GM23338 (cell line): ENCODE results near the gene C1RL. TPM values are rescaled to one million over a fixed set of nuclear protein-coding genes. Genes with fewer than 3 reads are reported as not detected.

ENCODE experiments used
- ATAC-seq: fragments of 200-7000 bp; cut with Tn5 transposase; 3 replicates; pipeline ENCODE4 v1.9.1; 2020
- DNase-seq: peaks from one replicate; pipeline ENCODE4 v3.0.0-alpha.2; 2015; ENCODE audit warnings: low spot score
- H2AFZ ChIP-seq: fragments of 200-600 bp; sonication (generic); 2 replicates; pipeline ENCODE4 v1.8.0; 2016; ENCODE audit warnings: antibody characterized with exemption, mild to moderate bottlenecking, moderate library complexity
- H3F3A ChIP-seq: fragments of 200-600 bp; sonication (generic); replicated peaks from 2 replicates; pipeline ENCODE4 v1.8.0; 2017; ENCODE audit warnings: antibody characterized with exemption, mixed run types, low read depth
- H3K27ac ChIP-seq: fragments of 200-600 bp; sonication (generic); 2 replicates; pipeline ENCODE4 v1.6.1; 2016; ENCODE audit warnings: low read depth
- H3K27me3 ChIP-seq: fragments of 200-600 bp; sonication (generic); 2 replicates; pipeline ENCODE4 v1.8.0; 2016; ENCODE audit warnings: mild to moderate bottlenecking, mixed run types, moderate library complexity; ENCODE audit not compliant: insufficient read depth
- H3K36me3 ChIP-seq: fragments of 200-600 bp; sonication (generic); 2 replicates; pipeline ENCODE4 v1.8.0; 2016; ENCODE audit warnings: mild to moderate bottlenecking; ENCODE audit not compliant: insufficient read depth
- H3K4me1 ChIP-seq: fragments of 200-600 bp; sonication (generic); 2 replicates; pipeline ENCODE4 v1.8.0; 2016; ENCODE audit warnings: mild to moderate bottlenecking, moderate library complexity; ENCODE audit not compliant: insufficient read depth
- H3K4me2 ChIP-seq: fragments of 200-600 bp; sonication (generic); 2 replicates; pipeline ENCODE4 v1.7.1; 2017; ENCODE audit warnings: mixed run types
- H3K4me3 ChIP-seq: fragments of 200-600 bp; sonication (generic); 2 replicates; pipeline ENCODE4 v1.6.1; 2016; ENCODE audit warnings: mixed run types
- H3K79me2 ChIP-seq: fragments of 200-600 bp; sonication (generic); replicated peaks from 2 replicates; pipeline ENCODE4 v1.8.0; 2017; ENCODE audit warnings: mild to moderate bottlenecking; ENCODE audit not compliant: insufficient read depth
- H3K9me2 ChIP-seq: fragments of 200-600 bp; sonication (generic); 2 replicates; pipeline ENCODE4 v1.8.0; 2017; ENCODE audit not compliant: insufficient read depth
- H4K20me1 ChIP-seq: fragments of 200-600 bp; sonication (generic); replicated peaks from 2 replicates; pipeline ENCODE4 v1.8.0; 2017; ENCODE audit warnings: mild to moderate bottlenecking; ENCODE audit not compliant: insufficient read depth
- H3K27ac Mint-ChIP-seq: 2 replicates; pipeline ENCODE4 v1.8.0; 2020; ENCODE audit warnings: inconsistent platforms, mild to moderate bottlenecking, moderate library complexity, mixed read lengths
- H3K27me3 Mint-ChIP-seq: 3 replicates; pipeline ENCODE4 v1.8.0; 2022; ENCODE audit warnings: low read depth, mild to moderate bottlenecking, moderate library complexity, mixed read lengths, inconsistent platforms; ENCODE audit not compliant: insufficient read depth, poor library complexity
- H3K36me3 Mint-ChIP-seq: 3 replicates; pipeline ENCODE4 v1.8.0; 2021; ENCODE audit warnings: low read depth, mild to moderate bottlenecking, inconsistent platforms, moderate library complexity, mixed read lengths
- H3K4me1 Mint-ChIP-seq: 3 replicates; pipeline ENCODE4 v1.8.0; 2020; ENCODE audit warnings: mild to moderate bottlenecking, inconsistent platforms, mixed read lengths
- H3K4me3 Mint-ChIP-seq: 3 replicates; pipeline ENCODE4 v1.8.0; 2021; ENCODE audit warnings: moderate library complexity, mild to moderate bottlenecking, inconsistent platforms, mixed read lengths
- H3K9me3 Mint-ChIP-seq: 3 replicates; pipeline ENCODE4 v1.8.0; 2020; ENCODE audit warnings: moderate library complexity, mild to moderate bottlenecking, inconsistent platforms, mixed read lengths
- EZH2 ChIP-seq: fragments of 200-600 bp; sonication (generic); IDR thresholded peaks from one replicate; pipeline ENCODE4 v1.8.0; 2017; ENCODE audit warnings: antibody characterized with exemption, mild to moderate bottlenecking, low read depth; ENCODE audit not compliant: unreplicated experiment
- EZH2phosphoT487 ChIP-seq: fragments of 200-600 bp; sonication (generic); IDR thresholded peaks from one replicate; pipeline ENCODE4 v1.8.1; 2018; ENCODE audit warnings: antibody characterized with exemption; ENCODE audit not compliant: unreplicated experiment
- JUNB ChIP-seq: IDR thresholded peaks from one replicate; pipeline ENCODE4 v1.6.1; 2016; ENCODE audit warnings: antibody characterized with exemption; ENCODE audit not compliant: unreplicated experiment
- ZNF114 ChIP-seq: fragments of 250-450 bp; sonication (Bioruptor Pico); IDR thresholded peaks from 2 replicates; pipeline ENCODE4 v1.5.0; 2020; ENCODE audit warnings: mild to moderate bottlenecking, moderate library complexity
- polyA plus RNA-seq: library from polyadenylated mRNA; unstranded; fragments of >200 nt; fragmentation: Nextera tagmentation; extraction: Ambion mirVana; gene quantifications from 2 replicates; pipeline ENCODE4 v1.2.1, GENCODE V29; 2016
- total RNA-seq: library from RNA; depleted of rRNA; stranded (reverse); fragments of >200 nt; shearing (Covaris generic); gene quantifications from 2 replicates; pipeline ENCODE4 v1.2.3, GENCODE V29; 2014
- TF ChIP-seq, protein P1 (sequence below), 2 experiments: fragments of 200-600 bp in 1 of 2; sonication (generic) in 1 of 2; conservative IDR thresholded peaks; 2 replicates each; pipeline versions ENCODE4 v1.5.1 to v1.6.1; 2016 to 2017; ENCODE audit warnings: antibody characterized with exemption in 2 of 2, low read depth in 2 of 2, mild to moderate bottlenecking in 2 of 2, moderate library complexity in 1 of 2
- TF ChIP-seq, protein P2 (sequence below): IDR thresholded peaks from one replicate; pipeline ENCODE4 v1.6.1; 2018; ENCODE audit warnings: antibody characterized with exemption; ENCODE audit not compliant: unreplicated experiment
- TF ChIP-seq, protein P3 (sequence below): fragments of 250-450 bp; sonication (Bioruptor Pico); IDR thresholded peaks from 2 replicates; pipeline ENCODE4 v1.5.0; 2020; ENCODE audit warnings: mild to moderate bottlenecking, moderate library complexity

The C1RL gene
- total and polyA plus RNA-seq, 2 experiments from 2014 or later = 7.3 to 8.8 TPM

DNA sequence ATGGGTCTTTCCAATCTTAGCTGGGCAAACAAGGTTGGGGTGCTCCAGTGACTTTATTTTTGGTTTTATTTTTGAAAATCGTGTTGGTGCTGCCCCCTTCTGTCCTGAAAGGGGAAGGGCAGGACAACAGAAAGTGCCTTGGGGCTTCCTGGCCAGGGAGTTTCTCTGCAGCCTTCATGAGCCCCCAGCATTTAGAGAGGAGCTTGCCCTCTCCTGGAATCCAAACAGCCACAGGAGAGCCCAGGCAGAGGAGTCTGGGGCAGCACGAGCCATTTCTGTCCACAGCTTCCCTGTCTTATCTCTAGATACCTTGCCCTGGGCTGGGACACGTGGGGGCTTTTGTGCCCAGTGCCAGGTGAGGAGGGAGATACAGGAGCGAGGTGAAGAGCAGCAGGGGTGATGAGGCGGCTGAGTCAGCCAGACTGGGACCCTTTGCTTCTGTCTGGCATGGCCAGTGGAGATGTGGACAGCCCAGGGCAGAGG is 4.4 kb upstream of the C1RL start:
- H2AFZ ChIP-seq = no peak overlapping the region
- Mint-ChIP-seq H3K4me1 (peaks cover 9% of the 10 kb centered on the region), H3K4me3 (no peak overlapping the region), H3K9me3 (no peaks in the 10 kb centered on the region), H3K27me3 (peaks cover 12% of the 10 kb centered on the region), H3K27ac (no peak overlapping the region), H3K36me3 (no peaks in the 10 kb centered on the region)
- H3K27ac ChIP-seq = no peak overlapping the region
- H3F3A ChIP-seq = no peaks in the 10 kb centered on the region
- H3K27me3 ChIP-seq = no peaks in the 10 kb centered on the region
- peaks cover 6% of the 10 kb centered on the region for H3K4me1 ChIP-seq
- H4K20me1 ChIP-seq = no peaks in the 10 kb centered on the region
- H3K79me2 ChIP-seq = no peaks in the 10 kb centered on the region
- no peaks in the 10 kb centered on the region for H3K9me2 ChIP-seq
- peak; percentile 64 for DNase-seq
- TF ChIP-seq, protein P1, sequence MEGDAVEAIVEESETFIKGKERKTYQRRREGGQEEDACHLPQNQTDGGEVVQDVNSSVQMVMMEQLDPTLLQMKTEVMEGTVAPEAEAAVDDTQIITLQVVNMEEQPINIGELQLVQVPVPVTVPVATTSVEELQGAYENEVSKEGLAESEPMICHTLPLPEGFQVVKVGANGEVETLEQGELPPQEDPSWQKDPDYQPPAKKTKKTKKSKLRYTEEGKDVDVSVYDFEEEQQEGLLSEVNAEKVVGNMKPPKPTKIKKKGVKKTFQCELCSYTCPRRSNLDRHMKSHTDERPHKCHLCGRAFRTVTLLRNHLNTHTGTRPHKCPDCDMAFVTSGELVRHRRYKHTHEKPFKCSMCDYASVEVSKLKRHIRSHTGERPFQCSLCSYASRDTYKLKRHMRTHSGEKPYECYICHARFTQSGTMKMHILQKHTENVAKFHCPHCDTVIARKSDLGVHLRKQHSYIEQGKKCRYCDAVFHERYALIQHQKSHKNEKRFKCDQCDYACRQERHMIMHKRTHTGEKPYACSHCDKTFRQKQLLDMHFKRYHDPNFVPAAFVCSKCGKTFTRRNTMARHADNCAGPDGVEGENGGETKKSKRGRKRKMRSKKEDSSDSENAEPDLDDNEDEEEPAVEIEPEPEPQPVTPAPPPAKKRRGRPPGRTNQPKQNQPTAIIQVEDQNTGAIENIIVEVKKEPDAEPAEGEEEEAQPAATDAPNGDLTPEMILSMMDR (conservative IDR thresholded peaks at IDR 0.05; ENCODE audit: low read depth in 2 of 2) = peak; percentile 78 to 83
- no peak for TF ChIP-seq EZH2phosphoT487
- ATAC-seq = peak; percentile 14; the same call in 2 of the 3 replicates
- H3K4me3 ChIP-seq = no peak overlapping the region
- H3K36me3 ChIP-seq = no peaks in the 10 kb centered on the region
- H3K4me2 ChIP-seq = no peak overlapping the region

DNA sequence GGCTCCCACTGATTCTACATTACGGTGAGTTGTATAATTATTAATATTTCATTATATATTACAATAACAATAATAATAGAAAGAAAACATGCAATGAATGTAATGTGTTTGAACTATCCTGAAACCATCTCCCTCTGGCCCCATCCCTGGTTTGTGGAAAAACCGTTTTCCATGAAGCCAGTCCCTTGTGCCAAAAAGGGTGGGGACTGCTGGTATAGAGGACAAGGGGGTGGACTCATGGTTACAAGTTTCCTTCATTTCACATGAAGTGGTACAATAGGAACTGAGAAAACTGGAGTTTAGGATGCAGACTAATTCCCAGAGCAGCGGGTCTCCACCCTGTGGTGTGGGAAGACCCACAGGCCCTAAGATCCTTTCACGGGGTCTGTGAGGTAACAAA is 3.0 kb upstream of the C1RL start:
- no peak for DNase-seq
- Mint-ChIP-seq H3K36me3 (peaks cover 6% of the 10 kb centered on the region; the same call in 2 of the 3 replicates), H3K27me3 (peaks cover 20% of the 10 kb centered on the region), H3K27ac (no peak overlapping the region), H3K9me3 (peaks cover 3% of the 10 kb centered on the region; the same call in 1 of the 3 replicates), H3K4me3 (no peak overlapping the region), H3K4me1 (peaks cover 16% of the 10 kb centered on the region)
- H3K27me3 ChIP-seq = no peaks in the 10 kb centered on the region
- no peaks in the 10 kb centered on the region for H3K36me3 ChIP-seq
- peaks cover 2% of the 10 kb centered on the region; the same call in 1 of the 2 replicates for H3K79me2 ChIP-seq
- no peak overlapping the region for H2AFZ ChIP-seq
- H4K20me1 ChIP-seq = no peaks in the 10 kb centered on the region
- no peak overlapping the region for H3K4me3 ChIP-seq
- no peak overlapping the region for H3K4me2 ChIP-seq
- peaks cover 12% of the 10 kb centered on the region for H3K4me1 ChIP-seq
- no peak overlapping the region for H3K27ac ChIP-seq
- H3F3A ChIP-seq = no peaks in the 10 kb centered on the region
- H3K9me2 ChIP-seq = no peaks in the 10 kb centered on the region
- no peak for ATAC-seq
- TF ChIP-seq ZNF114 = no peak
- TF ChIP-seq, protein P2, sequence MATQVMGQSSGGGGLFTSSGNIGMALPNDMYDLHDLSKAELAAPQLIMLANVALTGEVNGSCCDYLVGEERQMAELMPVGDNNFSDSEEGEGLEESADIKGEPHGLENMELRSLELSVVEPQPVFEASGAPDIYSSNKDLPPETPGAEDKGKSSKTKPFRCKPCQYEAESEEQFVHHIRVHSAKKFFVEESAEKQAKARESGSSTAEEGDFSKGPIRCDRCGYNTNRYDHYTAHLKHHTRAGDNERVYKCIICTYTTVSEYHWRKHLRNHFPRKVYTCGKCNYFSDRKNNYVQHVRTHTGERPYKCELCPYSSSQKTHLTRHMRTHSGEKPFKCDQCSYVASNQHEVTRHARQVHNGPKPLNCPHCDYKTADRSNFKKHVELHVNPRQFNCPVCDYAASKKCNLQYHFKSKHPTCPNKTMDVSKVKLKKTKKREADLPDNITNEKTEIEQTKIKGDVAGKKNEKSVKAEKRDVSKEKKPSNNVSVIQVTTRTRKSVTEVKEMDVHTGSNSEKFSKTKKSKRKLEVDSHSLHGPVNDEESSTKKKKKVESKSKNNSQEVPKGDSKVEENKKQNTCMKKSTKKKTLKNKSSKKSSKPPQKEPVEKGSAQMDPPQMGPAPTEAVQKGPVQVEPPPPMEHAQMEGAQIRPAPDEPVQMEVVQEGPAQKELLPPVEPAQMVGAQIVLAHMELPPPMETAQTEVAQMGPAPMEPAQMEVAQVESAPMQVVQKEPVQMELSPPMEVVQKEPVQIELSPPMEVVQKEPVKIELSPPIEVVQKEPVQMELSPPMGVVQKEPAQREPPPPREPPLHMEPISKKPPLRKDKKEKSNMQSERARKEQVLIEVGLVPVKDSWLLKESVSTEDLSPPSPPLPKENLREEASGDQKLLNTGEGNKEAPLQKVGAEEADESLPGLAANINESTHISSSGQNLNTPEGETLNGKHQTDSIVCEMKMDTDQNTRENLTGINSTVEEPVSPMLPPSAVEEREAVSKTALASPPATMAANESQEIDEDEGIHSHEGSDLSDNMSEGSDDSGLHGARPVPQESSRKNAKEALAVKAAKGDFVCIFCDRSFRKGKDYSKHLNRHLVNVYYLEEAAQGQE = no peak
- TF ChIP-seq JUNB = no peak
- TF ChIP-seq EZH2 = no peak
- TF ChIP-seq, protein P1 (conservative IDR thresholded peaks at IDR 0.05; ENCODE audit: low read depth in 2 of 2) = no peak
- TF ChIP-seq, protein P3, sequence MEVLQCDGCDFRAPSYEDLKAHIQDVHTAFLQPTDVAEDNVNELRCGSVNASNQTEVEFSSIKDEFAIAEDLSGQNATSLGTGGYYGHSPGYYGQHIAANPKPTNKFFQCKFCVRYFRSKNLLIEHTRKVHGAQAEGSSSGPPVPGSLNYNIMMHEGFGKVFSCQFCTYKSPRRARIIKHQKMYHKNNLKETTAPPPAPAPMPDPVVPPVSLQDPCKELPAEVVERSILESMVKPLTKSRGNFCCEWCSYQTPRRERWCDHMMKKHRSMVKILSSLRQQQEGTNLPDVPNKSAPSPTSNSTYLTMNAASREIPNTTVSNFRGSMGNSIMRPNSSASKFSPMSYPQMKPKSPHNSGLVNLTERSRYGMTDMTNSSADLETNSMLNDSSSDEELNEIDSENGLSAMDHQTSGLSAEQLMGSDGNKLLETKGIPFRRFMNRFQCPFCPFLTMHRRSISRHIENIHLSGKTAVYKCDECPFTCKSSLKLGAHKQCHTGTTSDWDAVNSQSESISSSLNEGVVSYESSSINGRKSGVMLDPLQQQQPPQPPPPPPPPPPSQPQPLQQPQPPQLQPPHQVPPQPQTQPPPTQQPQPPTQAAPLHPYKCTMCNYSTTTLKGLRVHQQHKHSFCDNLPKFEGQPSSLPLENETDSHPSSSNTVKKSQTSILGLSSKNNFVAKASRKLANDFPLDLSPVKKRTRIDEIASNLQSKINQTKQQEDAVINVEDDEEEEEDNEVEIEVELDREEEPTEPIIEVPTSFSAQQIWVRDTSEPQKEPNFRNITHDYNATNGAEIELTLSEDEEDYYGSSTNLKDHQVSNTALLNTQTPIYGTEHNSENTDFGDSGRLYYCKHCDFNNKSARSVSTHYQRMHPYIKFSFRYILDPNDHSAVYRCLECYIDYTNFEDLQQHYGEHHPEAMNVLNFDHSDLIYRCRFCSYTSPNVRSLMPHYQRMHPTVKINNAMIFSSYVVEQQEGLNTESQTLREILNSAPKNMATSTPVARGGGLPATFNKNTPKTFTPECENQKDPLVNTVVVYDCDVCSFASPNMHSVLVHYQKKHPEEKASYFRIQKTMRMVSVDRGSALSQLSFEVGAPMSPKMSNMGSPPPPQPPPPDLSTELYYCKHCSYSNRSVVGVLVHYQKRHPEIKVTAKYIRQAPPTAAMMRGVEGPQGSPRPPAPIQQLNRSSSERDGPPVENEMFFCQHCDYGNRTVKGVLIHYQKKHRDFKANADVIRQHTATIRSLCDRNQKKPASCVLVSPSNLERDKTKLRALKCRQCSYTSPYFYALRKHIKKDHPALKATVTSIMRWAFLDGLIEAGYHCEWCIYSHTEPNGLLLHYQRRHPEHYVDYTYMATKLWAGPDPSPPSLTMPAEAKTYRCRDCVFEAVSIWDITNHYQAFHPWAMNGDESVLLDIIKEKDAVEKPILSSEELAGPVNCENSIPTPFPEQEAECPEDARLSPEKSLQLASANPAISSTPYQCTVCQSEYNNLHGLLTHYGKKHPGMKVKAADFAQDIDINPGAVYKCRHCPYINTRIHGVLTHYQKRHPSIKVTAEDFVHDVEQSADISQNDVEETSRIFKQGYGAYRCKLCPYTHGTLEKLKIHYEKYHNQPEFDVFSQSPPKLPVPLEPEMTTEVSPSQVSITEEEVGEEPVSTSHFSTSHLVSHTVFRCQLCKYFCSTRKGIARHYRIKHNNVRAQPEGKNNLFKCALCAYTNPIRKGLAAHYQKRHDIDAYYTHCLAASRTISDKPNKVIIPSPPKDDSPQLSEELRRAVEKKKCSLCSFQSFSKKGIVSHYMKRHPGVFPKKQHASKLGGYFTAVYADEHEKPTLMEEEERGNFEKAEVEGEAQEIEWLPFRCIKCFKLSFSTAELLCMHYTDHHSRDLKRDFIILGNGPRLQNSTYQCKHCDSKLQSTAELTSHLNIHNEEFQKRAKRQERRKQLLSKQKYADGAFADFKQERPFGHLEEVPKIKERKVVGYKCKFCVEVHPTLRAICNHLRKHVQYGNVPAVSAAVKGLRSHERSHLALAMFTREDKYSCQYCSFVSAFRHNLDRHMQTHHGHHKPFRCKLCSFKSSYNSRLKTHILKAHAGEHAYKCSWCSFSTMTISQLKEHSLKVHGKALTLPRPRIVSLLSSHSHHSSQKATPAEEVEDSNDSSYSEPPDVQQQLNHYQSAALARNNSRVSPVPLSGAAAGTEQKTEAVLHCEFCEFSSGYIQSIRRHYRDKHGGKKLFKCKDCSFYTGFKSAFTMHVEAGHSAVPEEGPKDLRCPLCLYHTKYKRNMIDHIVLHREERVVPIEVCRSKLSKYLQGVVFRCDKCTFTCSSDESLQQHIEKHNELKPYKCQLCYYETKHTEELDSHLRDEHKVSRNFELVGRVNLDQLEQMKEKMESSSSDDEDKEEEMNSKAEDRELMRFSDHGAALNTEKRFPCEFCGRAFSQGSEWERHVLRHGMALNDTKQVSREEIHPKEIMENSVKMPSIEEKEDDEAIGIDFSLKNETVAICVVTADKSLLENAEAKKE (CRISPR knock-in tag) = no peak
